Adrenal gland (tissue), 12 donors: ENCODE measurements around the gene TEX2. TPM values are rescaled to one million over a fixed set of nuclear protein-coding genes. Genes with fewer than 3 reads are reported as not detected.
A peak's percentile ranks its signal among the peaks of the same experiment; 100 is the strongest.

Source experiments
- DNase-seq, 7 donors: peaks; one replicate each; pipeline ENCODE4 v3.0.0-alpha.2; 2019 to 2020
- H3K27ac ChIP-seq, 5 donors: fragments of 200-600 bp; sonication (generic) in 4 of 5; 1 replicate in 3 of 5; 2 replicates in 2 of 5; pipeline versions ENCODE4 v1.5.1 to v1.8.0; 2016 to 2020; ENCODE audit warnings: mild to moderate bottlenecking in 1 of 5
- H3K27me3 ChIP-seq: fragments of 200-600 bp; 2 replicates; pipeline ENCODE4 v1.8.0; 2021
- H3K36me3 ChIP-seq, 2 donors: fragments of 200-600 bp; replicated peaks in 1 of 2; 1 replicate in 1 of 2; 2 replicates in 1 of 2; pipeline versions ENCODE4 v1.5.1 to v1.8.0; 2018 to 2022
- H3K4me1 ChIP-seq, 2 donors: fragments of 200-600 bp; replicated peaks in 1 of 2; 1 replicate in 1 of 2; 2 replicates in 1 of 2; pipeline versions ENCODE4 v1.5.1 to v1.8.0; 2018 to 2021
- H3K4me3 ChIP-seq, 4 donors: fragments of 200-600 bp; sonication (generic) in 3 of 4; one replicate each; pipeline ENCODE4 v1.5.1; 2016 to 2018
- H3K9me3 ChIP-seq, 3 donors: fragments of 200-600 bp; sonication (generic) in 1 of 3; replicated peaks in 1 of 3; 1 replicate in 2 of 3; 2 replicates in 1 of 3; pipeline versions ENCODE4 v1.5.1 to v1.8.0; 2016 to 2021
- CTCF ChIP-seq, 6 experiments: fragments of 450-650 bp in 4 of 6; fragments of 200-600 bp in 2 of 6; sonication (generic) in 1 of 6; IDR thresholded peaks; 1 replicate in 5 of 6; 2 replicates in 1 of 6; pipeline versions ENCODE4 v1.5.1 to v1.8.0; 2016 to 2021; ENCODE audit warnings: antibody characterized with exemption in 6 of 6, mild to moderate bottlenecking in 2 of 6, moderate library complexity in 1 of 6
- POLR2A ChIP-seq, 2 donors: fragments of 450-650 bp; IDR thresholded peaks; one replicate each; pipeline ENCODE4 v1.6.1; 2017; ENCODE audit warnings: antibody characterized with exemption in 2 of 2, mild to moderate bottlenecking in 2 of 2, moderate library complexity in 1 of 2
- WGBS, 4 donors: extraction: QIAGEN DNeasy Blood & Tissue Kit in 2 of 4; methylation state at CpG; one replicate each; pipeline versions ENCODE4 v1.1.5 to v1.1.7; 2013 to 2017; 5-methylcytosine and 5-hydroxymethylcytosine counted together
- intact Hi-C, 2 donors: fragments of 100-400 bp; cut with DNase I; formaldehyde crosslinking; loops; one replicate each; pipeline versions ENCODE4 v1.14.1 to v1.15.0; 2022 to 2023
- polyA plus RNA-seq, 3 donors: library from polyadenylated mRNA; stranded (reverse); fragments of 200-250 nt in 2 of 3; fragments of 350-450 nt in 1 of 3; fragmentation: Illumina TruSeq in 1 of 3; extraction: RNeasy Lipid Tissue Mini Kit (QIAGEN cat#74804) in 1 of 3; gene quantifications; one replicate each; pipeline ENCODE4 v1.2.3, GENCODE V29; 2013 to 2014
- total RNA-seq, 9 donors: library from RNA; depleted of rRNA in 4 of 9; stranded (reverse); fragments of >200 nt in 4 of 9; fragments of 120-200 nt in 1 of 9; fragmentation: NEBNext Ultra II Directional in 1 of 9; extraction: Animal tissue kit (Norgen Biotek cat#: 25700) in 1 of 9; gene quantifications; one replicate each; pipeline versions ENCODE4 v1.1.0 to v1.2.4, GENCODE V29; 2013 to 2023
- donor health status: healthy with polysubstance abuse.
- donor health status: Bipolar disorder and iron deficiency.
- donor health status: DM: yes; HTN: yes; CAD: no.
- donor health status: DM: no; HTN: no; CAD: no.
- donor health status: DM: no; HTN: no; CAD: no.
- donor health status: DM: yes; HTN: yes; CAD: no.

The TEX2 gene
- total and polyA plus RNA-seq, 12 donors = 12.0 to 91.5 (median 62.5) TPM

- H3K36me3 ChIP-seq = no peaks in the 10 kb centered on the region
- H3K4me1 ChIP-seq = peaks cover 12 to 21% of the 10 kb centered on the region in 2 donors
- WGBS, 4 donors = 93 to 97% (median 95%) methylated on average over 6 of the region's 6 CpGs
- TF ChIP-seq CTCF (IDR thresholded peaks at IDR 0.05) (no peak), POLR2A (IDR thresholded peaks at IDR 0.05) (no peak)
- no peaks in the 10 kb centered on the region for H3K27me3 ChIP-seq
- no peak overlapping the region for H3K4me3 ChIP-seq
- intact Hi-C loops = loop anchor here in 1 of 2 donors (10.0 kb wide), 1 partner anchor 71 kb away; no protein-coding TSS in a partner anchor
- H3K27ac ChIP-seq = no peak overlapping the region
- H3K9me3 ChIP-seq = no peaks in the 10 kb centered on the region
- DNase-seq = no peak
Observed at GRCh38 chr17:64255764-64256163, 7.3 kb downstream of the TEX2 start.

GRCh38 chr17:64254755-64255154, 8.3 kb downstream of the TEX2 start:
- H3K27me3 ChIP-seq = no peaks in the 10 kb centered on the region
- H3K27ac ChIP-seq = peak overlapping the region in 1 of 5 donors; percentile 10
- peak in 6 of 7 donors; percentile 48 to 69 (median 57) for DNase-seq
- 63 to 74% (median 69%) methylated on average over 2 of the region's 2 CpGs for WGBS, 4 donors
- H3K36me3 ChIP-seq = no peaks in the 10 kb centered on the region
- no peak for TF ChIP-seq CTCF (IDR thresholded peaks at IDR 0.05)
- no peak for TF ChIP-seq POLR2A (IDR thresholded peaks at IDR 0.05)
- H3K4me1 ChIP-seq = peaks cover 7 to 14% of the 10 kb centered on the region in 2 donors
- no peaks in the 10 kb centered on the region for H3K9me3 ChIP-seq
- intact Hi-C loops = loop anchor here in 1 of 2 donors (10.0 kb wide), 1 partner anchor 70 kb away; no protein-coding TSS in a partner anchor
- H3K4me3 ChIP-seq = no peak overlapping the region

GRCh38 chr17:64253470-64253869, 9.6 kb downstream of the TEX2 start:
- peak in 1 of 7 donors; percentile 43 for DNase-seq
- TF ChIP-seq CTCF (IDR thresholded peaks at IDR 0.05) = no peak
- WGBS, 4 donors = 40 to 52% (median 48%) methylated on average over 5 of the region's 5 CpGs
- Histone ChIP-seq H3K36me3 (no peaks in the 10 kb centered on the region), H3K27ac (no peak overlapping the region), H3K4me3 (no peak overlapping the region), H3K4me1 (peaks cover 8 to 12% of the 10 kb centered on the region in 2 donors), H3K27me3 (no peaks in the 10 kb centered on the region), H3K9me3 (no peaks in the 10 kb centered on the region)
- intact Hi-C loops = loop anchor here in 1 of 2 donors (10.0 kb wide), 1 partner anchor 69 kb away; no protein-coding TSS in a partner anchor

- 94 to 100% (median 95%) methylated on average over 1 of the region's 1 CpG for WGBS, 4 donors
- Histone ChIP-seq H3K4me3 (no peak overlapping the region), H3K27ac (no peak overlapping the region), H3K36me3 (no peaks in the 10 kb centered on the region), H3K4me1 (peaks cover 8 to 12% of the 10 kb centered on the region in 2 donors), H3K27me3 (no peaks in the 10 kb centered on the region), H3K9me3 (no peaks in the 10 kb centered on the region)
- DNase-seq = peak in 1 of 7 donors; percentile 18
- intact Hi-C loops = loop anchor here in 1 of 2 donors (10.0 kb wide), 1 partner anchor 68 kb away; no protein-coding TSS in a partner anchor
- TF ChIP-seq CTCF (IDR thresholded peaks at IDR 0.05) (no peak), POLR2A (IDR thresholded peaks at IDR 0.05) (no peak)
Observed at GRCh38 chr17:64252831-64253230, 10.2 kb downstream of the TEX2 start.
